CD4-positive, alpha-beta T cell (primary cell): ENCODE data around the gene IRF9. TPM values are rescaled to one million over a fixed set of nuclear protein-coding genes. Genes with fewer than 3 reads are reported as not detected.

Experiments
- ATAC-seq: fragments of 200-7000 bp; cut with Tn5 transposase; one replicate; pipeline ENCODE4 v1.10.0; 2022; ENCODE audit warnings: mild to moderate bottlenecking; ENCODE audit not compliant: poor library complexity
- CTCF ChIA-PET: fragments of 350-600 bp; sonication (Branson Sonifier 250); formaldehyde crosslinking; loops from one replicate; lab custom pipeline; 2021; ENCODE audit warnings: antibody characterized with exemption, inconsistent platforms; lab: Charles Lee
- POLR2A ChIA-PET: fragments of 350-600 bp; sonication (Branson Sonifier 250); formaldehyde crosslinking; loops from one replicate; lab custom pipeline; 2021; ENCODE audit warnings: antibody characterized with exemption, inconsistent platforms; lab: Charles Lee
- DNase-seq, 14 experiments: peaks; one replicate each; pipeline ENCODE4 v3.0.0-alpha.2; 2013 to 2020; ENCODE audit warnings: mixed read lengths in 2 of 14
- H3K27ac ChIP-seq, 2 donors: one replicate each; pipeline versions ENCODE4 v1.5.1 to v1.7.0; 2013; ENCODE audit warnings: low read length in 2 of 2, low read depth in 1 of 2, mild to moderate bottlenecking in 1 of 2
- H3K27me3 ChIP-seq, 2 experiments: 1 replicate in 1 of 2; 2 replicates in 1 of 2; pipeline versions ENCODE4 v1.6.1 to v1.7.0; 2013; ENCODE audit warnings: low read length in 2 of 2, control low read depth in 1 of 2, mild to moderate bottlenecking in 1 of 2, moderate library complexity in 1 of 2; ENCODE audit not compliant: insufficient read depth in 2 of 2, control insufficient read depth in 1 of 2
- H3K36me3 ChIP-seq: one replicate; pipeline ENCODE4 v1.6.1; 2013; ENCODE audit warnings: low read length, control low read depth; ENCODE audit not compliant: insufficient read depth
- H3K4me1 ChIP-seq: one replicate; pipeline ENCODE4 v1.6.1; 2013; ENCODE audit warnings: low read length, control low read depth; ENCODE audit not compliant: insufficient read depth
- H3K4me3 ChIP-seq: one replicate; pipeline ENCODE4 v1.5.1; 2013; ENCODE audit warnings: mild to moderate bottlenecking, low read length, moderate library complexity
- H3K9me3 ChIP-seq, 2 experiments: 1 replicate in 1 of 2; 2 replicates in 1 of 2; pipeline versions ENCODE4 v1.6.1 to v1.7.0; 2013; ENCODE audit warnings: low read length in 2 of 2, mild to moderate bottlenecking in 2 of 2, control low read depth in 1 of 2, moderate library complexity in 1 of 2; ENCODE audit not compliant: control insufficient read depth in 1 of 2, insufficient read depth in 1 of 2
- H3K27ac Mint-ChIP-seq: one replicate; pipeline ENCODE4 v1.8.0; 2020; ENCODE audit warnings: mixed read lengths
- H3K27me3 Mint-ChIP-seq: one replicate; pipeline ENCODE4 v1.8.0; 2021; ENCODE audit warnings: mixed read lengths
- H3K36me3 Mint-ChIP-seq: one replicate; pipeline ENCODE4 v1.8.0; 2021; ENCODE audit warnings: low read depth, mixed read lengths
- H3K4me1 Mint-ChIP-seq: one replicate; pipeline ENCODE4 v1.8.0; 2021; ENCODE audit warnings: low read depth, mixed read lengths
- H3K4me3 Mint-ChIP-seq: one replicate; pipeline ENCODE4 v1.8.0; 2020; ENCODE audit warnings: mild to moderate bottlenecking, mixed read lengths
- H3K9me3 Mint-ChIP-seq: one replicate; pipeline ENCODE4 v1.8.0; 2020; ENCODE audit warnings: mixed read lengths
- CTCF ChIP-seq: fragments of 200-600 bp; IDR thresholded peaks from one replicate; pipeline ENCODE4 v1.8.0; 2022; ENCODE audit warnings: antibody characterized with exemption, mild to moderate bottlenecking
- intact Hi-C, 2 experiments: fragments of 100-400 bp; cut with DNase I in 1 of 2; cut with micrococcal nuclease in 1 of 2; formaldehyde crosslinking; loops; one replicate each; pipeline versions ENCODE4 v1.15.1 to v1.9.0; 2023 to 2025; cut with DNase I, micrococcal nuclease
- total RNA-seq, 174 experiments: library from RNA in 2 of 174; stranded (reverse) in 2 of 174; gene quantifications; one replicate each; pipeline ENCODE4 v1.2.3 and lab custom pipeline; 2021 to 2026

IRF9 gene
- total RNA-seq, 2 experiments from 2014 or later = 248 to 262 TPM

- Histone ChIP-seq H3K4me3 (no peak overlapping the region), H3K36me3 (peaks cover 43% of the 10 kb centered on the region), H3K27ac (no peak overlapping the region), H3K4me1 (peaks cover 62% of the 10 kb centered on the region), H3K27me3 (no peaks in the 10 kb centered on the region), H3K9me3 (no peaks in the 10 kb centered on the region)
- H3K9me3 Mint-ChIP-seq = no peaks in the 10 kb centered on the region
- no peaks in the 10 kb centered on the region for H3K27me3 Mint-ChIP-seq
- no peak for DNase-seq
- H3K36me3 Mint-ChIP-seq = peaks cover 77% of the 10 kb centered on the region
- peak overlapping the region; percentile 42 for H3K27ac Mint-ChIP-seq
- no peak for TF ChIP-seq CTCF
- peaks cover 75% of the 10 kb centered on the region for H3K4me1 Mint-ChIP-seq
- H3K4me3 Mint-ChIP-seq = peak overlapping the region; percentile 73
- ChIA-PET POLR2A (interaction anchor here (1.8 to 8.0 kb wide), 3 partner anchors 9 to 29 kb away, joined by 11 to 127 read pairs (median 119); partner anchors contain the start of genes DCAF11, IRF9, NRL and PSME1), CTCF (interaction anchor here (1.2 kb wide), 1 partner anchor 36 kb away, joined by 3 read pairs; no protein-coding TSS in a partner anchor)
- no peak for ATAC-seq
- intact Hi-C loops = loop anchor here in 1 of 2 experiments (2.0 kb wide), 1 partner anchor 28 kb away; no protein-coding TSS in a partner anchor
These were observed 16.6 kb upstream of the IRF9 start for GRCh38 chr14:24144451-24144850.

- ATAC-seq = no peak
- Histone ChIP-seq H3K4me3 (peak overlapping the region; percentile 93), H3K4me1 (peaks cover 63% of the 10 kb centered on the region), H3K27ac (no peak overlapping the region), H3K9me3 (no peaks in the 10 kb centered on the region), H3K27me3 (no peaks in the 10 kb centered on the region), H3K36me3 (peaks cover 49% of the 10 kb centered on the region)
- H3K4me3 Mint-ChIP-seq = peak overlapping the region; percentile 99
- no peak for TF ChIP-seq CTCF
- intact Hi-C loops = loop anchor here in 1 of 2 experiments (2.0 to 5.0 kb wide), 3 partner anchors 28 to 87 kb away; partner anchors contain the start of genes GMPR2, IPO4 and NEDD8
- CTCF ChIA-PET = interaction anchor here (1.2 to 2.1 kb wide), 2 partner anchors 16 to 36 kb away, joined by 3 to 20 read pairs; partner anchors contain the start of gene IRF9
- H3K36me3 Mint-ChIP-seq = peaks cover 80% of the 10 kb centered on the region
- H3K27ac Mint-ChIP-seq = peak overlapping the region; percentile 90
- POLR2A ChIA-PET = interaction anchor here (0.6 to 8.1 kb wide), 6 partner anchors 9 to 89 kb away, joined by 3 to 154 read pairs (median 70); partner anchors contain the start of genes DCAF11, IRF9, NRL and PSME1
- no peaks in the 10 kb centered on the region for H3K9me3 Mint-ChIP-seq
- H3K27me3 Mint-ChIP-seq = no peaks in the 10 kb centered on the region
- peaks cover 73% of the 10 kb centered on the region for H3K4me1 Mint-ChIP-seq
- DNase-seq = no peak
These were observed 15.8 kb upstream of the IRF9 start for GRCh38 chr14:24145219-24145618.

DNA sequence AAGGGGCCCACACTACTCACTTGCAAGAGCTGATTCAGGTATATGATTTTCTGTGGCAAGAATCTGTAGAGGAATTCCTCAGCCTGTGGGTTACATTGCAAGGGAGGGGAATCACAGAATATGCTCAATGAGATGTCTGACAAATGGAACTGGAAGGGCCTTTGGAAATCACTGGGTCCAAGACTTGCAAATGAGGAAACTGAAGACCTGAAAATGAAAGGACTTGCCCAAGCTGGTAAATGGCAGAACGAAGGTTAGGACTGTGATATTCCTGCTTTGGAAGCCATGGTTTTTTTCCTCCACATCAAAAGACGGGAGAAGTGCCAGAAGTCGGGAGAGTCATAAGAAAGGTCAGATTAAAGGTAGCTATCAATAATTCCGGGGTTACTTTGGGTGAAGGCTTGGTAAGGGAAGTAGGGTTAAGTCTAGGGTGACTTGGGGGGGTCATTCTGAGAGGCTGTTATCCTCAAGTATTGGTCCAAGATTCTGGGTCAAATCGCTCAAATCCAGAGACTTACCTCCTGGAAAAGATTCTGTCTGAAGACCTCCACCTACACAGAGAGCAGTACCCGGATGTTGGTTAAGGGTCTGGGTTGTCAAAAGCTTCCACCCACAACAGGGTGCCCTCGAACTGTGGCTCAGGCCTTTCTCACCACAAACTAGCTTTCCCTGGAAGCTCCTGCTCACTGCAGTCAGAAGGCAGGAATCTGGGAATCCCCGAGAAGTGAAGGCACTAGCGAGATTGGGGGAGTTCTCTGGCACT is 15.2 kb upstream of the IRF9 start:
- Mint-ChIP-seq H3K27me3 (no peaks in the 10 kb centered on the region), H3K9me3 (no peaks in the 10 kb centered on the region), H3K4me3 (peak overlapping the region; percentile 99), H3K36me3 (peaks cover 82% of the 10 kb centered on the region), H3K4me1 (peaks cover 71% of the 10 kb centered on the region), H3K27ac (peak overlapping the region; percentile 90)
- Histone ChIP-seq H3K27me3 (no peaks in the 10 kb centered on the region), H3K27ac (peak overlapping the region; percentile 76 to 82), H3K9me3 (no peaks in the 10 kb centered on the region), H3K36me3 (peaks cover 56% of the 10 kb centered on the region), H3K4me1 (peaks cover 63% of the 10 kb centered on the region), H3K4me3 (peak overlapping the region; percentile 93)
- TF ChIP-seq CTCF = no peak
- ChIA-PET POLR2A (interaction anchor here (0.7 to 8.1 kb wide), 20 partner anchors 10 to 1050 kb away, joined by 3 to 154 read pairs (median 9); partner anchors contain the start of genes C14orf119, CHMP4A, DCAF11 and IPO4), CTCF (interaction anchor here (0.8 to 2.1 kb wide), 5 partner anchors 10 to 97 kb away, joined by 4 to 20 read pairs (median 5); partner anchors contain the start of genes IRF9, MDP1 and PSME1)
- intact Hi-C loops = loop anchor here (1.0 to 5.0 kb wide), 6 partner anchors 10 to 87 kb away; partner anchors contain the start of genes GMPR2 (in 2 of the 2), IPO4 (in 2 of the 2), NEDD8 (in 2 of the 2) and PSME1 (in 1 of the 2)
- ATAC-seq (no peak), DNase-seq (peak in 3 of 14 experiments; percentile 22 to 35 (median 30))
